Trophoblast cell (in vitro differentiated cells and primary cell): ENCODE data around the gene MVD.

ENCODE experiments used
- DNase-seq, 2 donors: peaks; one replicate each; pipeline ENCODE4 v3.0.0-alpha.2; 2016
- H2AFZ ChIP-seq: 2 replicates; pipeline ENCODE4 v1.6.1; 2013; ENCODE audit warnings: low read length, moderate library complexity, mild to moderate bottlenecking; ENCODE audit not compliant: insufficient read depth, poor library complexity
- H2AK5ac ChIP-seq: 2 replicates; pipeline ENCODE4 v1.6.1; 2013; ENCODE audit warnings: mild to moderate bottlenecking, low read length
- H2BK120ac ChIP-seq: 2 replicates; pipeline ENCODE4 v1.6.1; 2013; ENCODE audit warnings: low read length, mild to moderate bottlenecking, moderate library complexity; ENCODE audit not compliant: insufficient read depth, poor library complexity
- H2BK12ac ChIP-seq: 2 replicates; pipeline ENCODE4 v1.6.1; 2013; ENCODE audit warnings: mild to moderate bottlenecking, low read length, moderate library complexity
- H2BK5ac ChIP-seq: 2 replicates; pipeline ENCODE4 v1.6.1; 2013; ENCODE audit warnings: low read length, low read depth, moderate library complexity, mild to moderate bottlenecking; ENCODE audit not compliant: poor library complexity
- H3K14ac ChIP-seq: 2 replicates; pipeline ENCODE4 v1.6.1; 2013; ENCODE audit warnings: mild to moderate bottlenecking, low read length
- H3K18ac ChIP-seq: 2 replicates; pipeline ENCODE4 v1.6.1; 2013; ENCODE audit warnings: mild to moderate bottlenecking, low read length
- H3K23ac ChIP-seq: 2 replicates; pipeline ENCODE4 v1.6.1; 2013; ENCODE audit warnings: low read length
- H3K27ac ChIP-seq: 2 replicates; pipeline ENCODE4 v1.5.1; 2013; ENCODE audit warnings: low read depth, mild to moderate bottlenecking, inconsistent platforms, low read length, moderate library complexity
- H3K27me3 ChIP-seq: 2 replicates; pipeline ENCODE4 v1.6.1; 2013; ENCODE audit warnings: inconsistent platforms, mild to moderate bottlenecking, low read length, moderate library complexity; ENCODE audit not compliant: insufficient read depth
- H3K36me3 ChIP-seq, 2 experiments: 1 replicate in 1 of 2; 2 replicates in 1 of 2; pipeline ENCODE4 v1.6.1; 2013; ENCODE audit warnings: low read length in 2 of 2, mild to moderate bottlenecking in 2 of 2, moderate library complexity in 1 of 2; ENCODE audit not compliant: insufficient read depth in 2 of 2, control insufficient read depth in 1 of 2
- H3K4ac ChIP-seq: 2 replicates; pipeline ENCODE4 v1.6.1; 2013; ENCODE audit warnings: low read depth, mild to moderate bottlenecking, low read length, moderate library complexity
- H3K4me1 ChIP-seq, 2 experiments: 1 replicate in 1 of 2; 2 replicates in 1 of 2; pipeline ENCODE4 v1.6.1; 2013; ENCODE audit warnings: low read length in 2 of 2, mild to moderate bottlenecking in 2 of 2, moderate library complexity in 1 of 2; ENCODE audit not compliant: insufficient read depth in 2 of 2, control insufficient read depth in 1 of 2
- H3K4me2 ChIP-seq: 2 replicates; pipeline ENCODE4 v1.6.1; 2013; ENCODE audit warnings: inconsistent platforms, mild to moderate bottlenecking, low read length, moderate library complexity
- H3K4me3 ChIP-seq: 2 replicates; pipeline ENCODE4 v1.5.1; 2013; ENCODE audit warnings: mild to moderate bottlenecking, low read depth, low read length, inconsistent platforms
- H3K79me1 ChIP-seq: one replicate; pipeline ENCODE4 v1.6.1; 2013; ENCODE audit warnings: low read length
- H3K79me2 ChIP-seq: 2 replicates; pipeline ENCODE4 v1.6.1; 2013; ENCODE audit warnings: low read length, mild to moderate bottlenecking; ENCODE audit not compliant: control insufficient read depth, insufficient read depth, poor library complexity
- H3K9ac ChIP-seq: 2 replicates; pipeline ENCODE4 v1.6.1; 2013; ENCODE audit warnings: mild to moderate bottlenecking, low read length
- H3K9me3 ChIP-seq: 2 replicates; pipeline ENCODE4 v1.6.1; 2013; ENCODE audit warnings: low read depth, mild to moderate bottlenecking, control low read depth, inconsistent platforms, low read length; ENCODE audit not compliant: insufficient read depth
- H4K12ac ChIP-seq: 2 replicates; pipeline ENCODE4 v1.6.1; 2013; ENCODE audit warnings: low read depth, mild to moderate bottlenecking, low read length, moderate library complexity
- H4K8ac ChIP-seq: 2 replicates; pipeline ENCODE4 v1.6.1; 2013; ENCODE audit warnings: low read depth, mild to moderate bottlenecking, low read length, moderate library complexity
- H4K91ac ChIP-seq: one replicate; pipeline ENCODE4 v1.6.1; 2013; ENCODE audit warnings: low read depth, mild to moderate bottlenecking, low read length, moderate library complexity
- WGBS: extraction: QIAGEN DNeasy Blood & Tissue Kit; methylation state at CpG from one replicate; pipeline ENCODE4 v1.1.7; 2013; ENCODE audit warnings: missing lambda C conversion rate; ENCODE audit not compliant: insufficient read length, insufficient coverage; ENCODE audit errors: extremely low coverage; 5-methylcytosine and 5-hydroxymethylcytosine counted together

Gene MVD

GRCh38 chr16:88622125-88622524 is 40.8 kb downstream of the MVD start:
- H4K91ac ChIP-seq, result no peak overlapping the region
- no CpG with 5 or more reads among the region's 19 CpGs for WGBS
- no peak overlapping the region for H3K23ac ChIP-seq

GRCh38 chr16:88619859-88620815 is 42.8 kb downstream of the MVD start:
- Histone ChIP-seq H3K27me3 (no peaks in the 10 kb centered on the region), H3K14ac (no peak overlapping the region), H3K4me1 (no peaks in the 10 kb centered on the region), H2BK12ac (no peak overlapping the region), H3K9ac (no peak overlapping the region), H2AK5ac (no peak overlapping the region), H3K18ac (no peak overlapping the region), H4K8ac (no peak overlapping the region), H2BK120ac (no peak overlapping the region), H4K12ac (no peak overlapping the region), H3K23ac (no peak overlapping the region), H4K91ac (no peak overlapping the region), H3K4ac (no peak overlapping the region), H2BK5ac (no peak overlapping the region), H3K79me2 (no peaks in the 10 kb centered on the region), H3K4me2 (no peak overlapping the region), H3K4me3 (no peak overlapping the region), H3K9me3 (no peaks in the 10 kb centered on the region), H3K36me3 (peaks cover 40 to 54% of the 10 kb centered on the region in 2 experiments), H2AFZ (no peak overlapping the region), H3K79me1 (no peaks in the 10 kb centered on the region), H3K27ac (no peak overlapping the region)
- no peak for DNase-seq
- no CpG with 5 or more reads among the region's 14 CpGs for WGBS

More at GRCh38 chr16:88622125-88622524, 40.8 kb downstream of the MVD start:
- Histone ChIP-seq H3K79me2 (no peaks in the 10 kb centered on the region), H3K4me3 (no peak overlapping the region), H2AFZ (no peak overlapping the region), H3K27me3 (no peaks in the 10 kb centered on the region), H2AK5ac (no peak overlapping the region), H3K18ac (no peak overlapping the region), H3K4me1 (no peaks in the 10 kb centered on the region), H3K9ac (no peak overlapping the region), H3K79me1 (no peaks in the 10 kb centered on the region), H2BK120ac (no peak overlapping the region), H4K8ac (no peak overlapping the region), H2BK12ac (no peak overlapping the region), H3K27ac (no peak overlapping the region), H3K36me3 (peaks cover 52 to 61% of the 10 kb centered on the region in 2 experiments), H3K4me2 (no peak overlapping the region), H3K9me3 (no peaks in the 10 kb centered on the region), H2BK5ac (no peak overlapping the region), H3K4ac (no peak overlapping the region), H4K12ac (no peak overlapping the region), H3K14ac (no peak overlapping the region)
- DNase-seq, result no peak

GRCh38 chr16:88618956-88619667 is 43.8 kb downstream of the MVD start:
- no peak overlapping the region for H3K9ac ChIP-seq
- H3K23ac ChIP-seq, result no peak overlapping the region
- DNase-seq, result no peak
- no peak overlapping the region for H4K12ac ChIP-seq
- no peak overlapping the region for H3K18ac ChIP-seq
- H3K36me3 ChIP-seq, result peaks cover 36 to 46% of the 10 kb centered on the region in 2 experiments
- H2BK5ac ChIP-seq, result no peak overlapping the region
- no peak overlapping the region for H3K27ac ChIP-seq
- H2BK120ac ChIP-seq, result no peak overlapping the region
- H2BK12ac ChIP-seq, result no peak overlapping the region
- no peaks in the 10 kb centered on the region for H3K27me3 ChIP-seq
- no peak overlapping the region for H4K8ac ChIP-seq
- H3K79me1 ChIP-seq, result no peaks in the 10 kb centered on the region
- H3K4me3 ChIP-seq, result no peak overlapping the region
- no peak overlapping the region for H4K91ac ChIP-seq
- no peaks in the 10 kb centered on the region for H3K9me3 ChIP-seq
- no CpG with 5 or more reads among the region's 19 CpGs for WGBS
- no peak overlapping the region for H3K4ac ChIP-seq
- no peak overlapping the region for H3K4me2 ChIP-seq
- no peak overlapping the region for H2AK5ac ChIP-seq
- no peak overlapping the region for H3K14ac ChIP-seq
- H3K79me2 ChIP-seq, result no peaks in the 10 kb centered on the region
- no peaks in the 10 kb centered on the region for H3K4me1 ChIP-seq
- no peak overlapping the region for H2AFZ ChIP-seq

- Histone ChIP-seq H3K14ac (no peak overlapping the region), H4K91ac (no peak overlapping the region), H2BK12ac (no peak overlapping the region), H3K79me1 (no peaks in the 10 kb centered on the region), H3K4me2 (no peak overlapping the region), H3K4me1 (no peaks in the 10 kb centered on the region), H3K36me3 (peaks cover 32 to 43% of the 10 kb centered on the region in 2 experiments), H3K27ac (no peak overlapping the region), H3K79me2 (no peaks in the 10 kb centered on the region), H3K18ac (no peak overlapping the region), H2BK120ac (no peak overlapping the region), H3K9me3 (no peaks in the 10 kb centered on the region), H3K23ac (no peak overlapping the region), H2AFZ (no peak overlapping the region), H3K4me3 (no peak overlapping the region), H4K8ac (no peak overlapping the region), H2AK5ac (no peak overlapping the region), H3K9ac (no peak overlapping the region), H4K12ac (no peak overlapping the region), H3K27me3 (no peaks in the 10 kb centered on the region), H3K4ac (no peak overlapping the region), H2BK5ac (no peak overlapping the region)
- DNase-seq, result no peak
- no CpG with 5 or more reads among the region's 20 CpGs for WGBS
Measured at GRCh38 chr16:88618182-88618955, 44.5 kb downstream of the MVD start.
